Measurements from ENCODE around the gene EMILIN3.

The EMILIN3 gene

GRCh38 chr20:41361757-41362747 lies 4.6 kb downstream of the EMILIN3 start:
- DNase-seq: no peak

GRCh38 chr20:41360831-41361756 lies 5.5 kb downstream of the EMILIN3 start:
- no peak for DNase-seq

GRCh38 chr20:41359541-41360011 lies 7.0 kb downstream of the EMILIN3 start:
- no peak for DNase-seq

GRCh38 chr20:41358717-41359116 lies 7.9 kb downstream of the EMILIN3 start:
- no peak for DNase-seq

- no peak for DNase-seq
Observed at GRCh38 chr20:41358230-41358629, 8.4 kb downstream of the EMILIN3 start.

GRCh38 chr20:41357424-41358163 lies 9.0 kb downstream of the EMILIN3 start:
- DNase-seq: no peak

- DNase-seq: no peak
Observed at GRCh38 chr20:41356951-41357350, 9.7 kb downstream of the EMILIN3 start.

GRCh38 chr20:41355598-41356203 lies 10.9 kb downstream of the EMILIN3 start:
- no peak for DNase-seq

GRCh38 chr20:41355192-41355591 lies 11.4 kb downstream of the EMILIN3 start:
- DNase-seq: no peak

- no peak for DNase-seq
Observed at GRCh38 chr20:41353530-41353929, 13.1 kb downstream of the EMILIN3 start.

GRCh38 chr20:41352666-41353065 lies 14.0 kb downstream of the EMILIN3 start:
- no peak for DNase-seq

- no peak for DNase-seq
Observed at GRCh38 chr20:41352106-41352505, 14.5 kb downstream of the EMILIN3 start.

GRCh38 chr20:41350408-41350962 lies 16.1 kb downstream of the EMILIN3 start:
- DNase-seq: no peak

- DNase-seq: no peak
Observed at GRCh38 chr20:41349943-41350342, 16.7 kb downstream of the EMILIN3 start.

GRCh38 chr20:41349266-41349665 lies 17.4 kb downstream of the EMILIN3 start:
- no peak for DNase-seq

- no peak for DNase-seq
Observed at GRCh38 chr20:41348430-41349172, 18.0 kb downstream of the EMILIN3 start.

- DNase-seq: no peak
Observed at GRCh38 chr20:41347523-41348429, 18.8 kb downstream of the EMILIN3 start.

GRCh38 chr20:41345729-41346067 lies 20.9 kb downstream of the EMILIN3 start:
- DNase-seq: no peak

- DNase-seq: no peak
Observed at GRCh38 chr20:41344938-41345728, 21.5 kb downstream of the EMILIN3 start.
